CD14-positive monocyte (primary cell): Measurements from ENCODE around the gene ASS1. TPM values are rescaled to one million over a fixed set of nuclear protein-coding genes. Genes with fewer than 3 reads are reported as not detected.

ENCODE experiments used
- DNase-seq, 3 donors: peaks; one replicate each; pipeline ENCODE4 v3.0.0-alpha.2; 2011 to 2022
- H2AFZ ChIP-seq: 2 replicates; pipeline ENCODE4 v1.6.0; 2012; ENCODE audit warnings: mild to moderate bottlenecking, low read depth, low read length, inconsistent platforms; ENCODE audit not compliant: insufficient read depth, poor library complexity, severe bottlenecking
- H3K27ac ChIP-seq, 2 donors: 1 replicate in 1 of 2; 2 replicates in 1 of 2; pipeline ENCODE4 v1.5.1; 2012 to 2013; ENCODE audit warnings: low read length in 2 of 2, control low read depth in 1 of 2, inconsistent platforms in 1 of 2, low read depth in 1 of 2, mild to moderate bottlenecking in 1 of 2
- H3K27me3 ChIP-seq, 2 donors: one replicate each; pipeline versions ENCODE4 v1.6.0 to v1.6.1; 2011 to 2013; ENCODE audit warnings: low read length in 2 of 2; ENCODE audit not compliant: control insufficient read depth in 2 of 2, insufficient read depth in 2 of 2
- H3K36me3 ChIP-seq, 2 donors: replicated peaks in 1 of 2; 1 replicate in 1 of 2; 2 replicates in 1 of 2; pipeline versions ENCODE4 v1.5.1 to v1.6.1; 2012 to 2013; ENCODE audit warnings: low read length in 2 of 2, control low read depth in 1 of 2, inconsistent platforms in 1 of 2, mild to moderate bottlenecking in 1 of 2; ENCODE audit not compliant: insufficient read depth in 2 of 2, control insufficient read depth in 1 of 2
- H3K4me1 ChIP-seq, 2 donors: 1 replicate in 1 of 2; 2 replicates in 1 of 2; pipeline versions ENCODE4 v1.5.1 to v1.6.1; 2012 to 2013; ENCODE audit warnings: low read length in 2 of 2, control low read depth in 1 of 2, inconsistent platforms in 1 of 2, mild to moderate bottlenecking in 1 of 2, moderate library complexity in 1 of 2; ENCODE audit not compliant: insufficient read depth in 2 of 2, control insufficient read depth in 1 of 2
- H3K4me2 ChIP-seq: replicated peaks from 2 replicates; pipeline ENCODE3; 2012; ENCODE audit warnings: low read length, moderate library complexity, mild to moderate bottlenecking; ENCODE audit not compliant: poor library complexity, severe bottlenecking; ENCODE audit errors: extremely low read depth
- H3K4me3 ChIP-seq, 3 experiments: fragments of 200-600 bp in 1 of 3; sonication (generic) in 1 of 3; replicated peaks in 1 of 3; 1 replicate in 2 of 3; 2 replicates in 1 of 3; pipeline ENCODE4 v1.5.1; 2011 to 2013; ENCODE audit warnings: low read length in 3 of 3, mild to moderate bottlenecking in 3 of 3, control low read depth in 2 of 3, low read depth in 2 of 3, inconsistent platforms in 1 of 3, moderate library complexity in 1 of 3
- H3K79me2 ChIP-seq: 2 replicates; pipeline ENCODE4 v1.6.0; 2012; ENCODE audit warnings: mild to moderate bottlenecking, control low read depth, inconsistent platforms, low read length, moderate library complexity; ENCODE audit not compliant: insufficient read depth
- H3K9ac ChIP-seq: 2 replicates; pipeline ENCODE4 v1.6.0; 2017; ENCODE audit warnings: low read length, mild to moderate bottlenecking; ENCODE audit not compliant: insufficient read depth, poor library complexity, severe bottlenecking
- H3K9me3 ChIP-seq, 2 donors: replicated peaks in 1 of 2; 1 replicate in 1 of 2; 2 replicates in 1 of 2; pipeline versions ENCODE4 v1.5.1 to v1.6.1; 2012 to 2013; ENCODE audit warnings: low read length in 2 of 2, control low read depth in 1 of 2; ENCODE audit not compliant: control insufficient read depth in 1 of 2, insufficient read depth in 1 of 2
- H4K20me1 ChIP-seq: 2 replicates; pipeline ENCODE4 v1.6.0; 2012; ENCODE audit warnings: mild to moderate bottlenecking, low read length, control low read depth, moderate library complexity; ENCODE audit not compliant: insufficient read depth
- H3K27ac Mint-ChIP-seq, 7 donors: one replicate each; pipeline ENCODE4 v1.8.0; 2020; ENCODE audit warnings: mild to moderate bottlenecking in 7 of 7, mixed read lengths in 7 of 7, moderate library complexity in 6 of 7, inconsistent platforms in 2 of 7
- H3K27me3 Mint-ChIP-seq, 3 donors: one replicate each; pipeline ENCODE4 v1.8.0; 2021 to 2022; ENCODE audit warnings: low read depth in 3 of 3, mild to moderate bottlenecking in 3 of 3, mixed read lengths in 3 of 3, moderate library complexity in 3 of 3, inconsistent platforms in 1 of 3
- H3K36me3 Mint-ChIP-seq, 2 donors: one replicate each; pipeline ENCODE4 v1.8.0; 2020; ENCODE audit warnings: mixed read lengths in 2 of 2, inconsistent platforms in 1 of 2, mild to moderate bottlenecking in 1 of 2
- H3K4me1 Mint-ChIP-seq: one replicate; pipeline ENCODE4 v1.8.0; 2020; ENCODE audit warnings: mild to moderate bottlenecking, mixed read lengths
- H3K4me3 Mint-ChIP-seq, 2 donors: one replicate each; pipeline ENCODE4 v1.8.0; 2020; ENCODE audit warnings: mild to moderate bottlenecking in 2 of 2, mixed read lengths in 2 of 2, moderate library complexity in 1 of 2
- H3K9me3 Mint-ChIP-seq, 7 donors: one replicate each; pipeline ENCODE4 v1.8.0; 2020 to 2022; ENCODE audit warnings: mixed read lengths in 7 of 7, mild to moderate bottlenecking in 6 of 7, moderate library complexity in 6 of 7, inconsistent platforms in 2 of 7
- WGBS: methylation state at CpG from one replicate; pipeline ENCODE4 v1.1.5; 2013; ENCODE audit warnings: missing lambda C conversion rate; ENCODE audit not compliant: insufficient coverage; 5-methylcytosine and 5-hydroxymethylcytosine counted together
- intact Hi-C, 2 donors: fragments of 100-400 bp; cut with micrococcal nuclease; formaldehyde crosslinking; loops; one replicate each; pipeline versions ENCODE4 v1.15.0 to v1.15.1; 2023
- polyA plus RNA-seq, 3 donors: library from polyadenylated mRNA; depleted of rRNA in 1 of 3; unstranded in 2 of 3; stranded (reverse) in 1 of 3; fragments of 300-500 nt in 2 of 3; fragments of >200 nt in 1 of 3; fragmentation: Illumina TruSeq in 2 of 3; gene quantifications; 1 replicate in 2 of 3; 2 replicates in 1 of 3; pipeline ENCODE4 v1.2.3, GENCODE V29; 2012 to 2021
- TF ChIP-seq, protein P1 (sequence below): fragments of 200-600 bp; IDR thresholded peaks from one replicate; pipeline ENCODE4 v1.8.0; 2022; ENCODE audit warnings: antibody characterized with exemption, mild to moderate bottlenecking

Gene ASS1
- polyA plus RNA-seq, 3 donors: not detected

DNA sequence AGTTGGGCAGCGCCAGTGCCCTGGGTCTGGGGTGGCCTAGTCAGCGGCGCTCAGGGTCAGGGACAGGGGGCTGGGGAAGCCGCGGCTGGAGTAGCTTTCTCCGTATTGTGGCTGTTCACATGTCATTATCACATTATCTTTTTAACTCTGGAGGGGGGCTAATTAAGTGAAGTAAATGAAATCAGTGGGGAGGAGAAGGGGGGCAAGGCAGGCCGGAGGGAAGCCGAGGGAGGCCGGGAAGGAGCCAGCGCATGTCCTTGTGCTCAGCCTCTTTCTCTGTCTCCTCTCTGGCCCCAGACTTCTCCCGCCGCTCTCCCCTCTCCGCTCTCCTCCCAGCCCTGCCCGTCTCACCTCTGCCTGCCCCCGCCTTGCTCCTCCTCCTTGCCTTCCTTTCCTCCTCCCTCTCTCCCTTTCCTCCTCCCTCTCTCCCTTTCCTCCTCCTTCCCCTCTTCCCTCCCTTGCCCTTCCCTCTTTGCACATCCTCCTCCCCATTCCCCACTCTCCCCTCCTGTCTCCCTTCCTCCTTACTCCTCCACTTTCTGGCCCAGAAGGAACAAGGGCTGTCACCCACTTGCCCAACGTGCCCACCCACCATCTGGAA is 38.7 kb downstream of the ASS1 start:
- DNase-seq: no peak
- TF ChIP-seq, protein P1, sequence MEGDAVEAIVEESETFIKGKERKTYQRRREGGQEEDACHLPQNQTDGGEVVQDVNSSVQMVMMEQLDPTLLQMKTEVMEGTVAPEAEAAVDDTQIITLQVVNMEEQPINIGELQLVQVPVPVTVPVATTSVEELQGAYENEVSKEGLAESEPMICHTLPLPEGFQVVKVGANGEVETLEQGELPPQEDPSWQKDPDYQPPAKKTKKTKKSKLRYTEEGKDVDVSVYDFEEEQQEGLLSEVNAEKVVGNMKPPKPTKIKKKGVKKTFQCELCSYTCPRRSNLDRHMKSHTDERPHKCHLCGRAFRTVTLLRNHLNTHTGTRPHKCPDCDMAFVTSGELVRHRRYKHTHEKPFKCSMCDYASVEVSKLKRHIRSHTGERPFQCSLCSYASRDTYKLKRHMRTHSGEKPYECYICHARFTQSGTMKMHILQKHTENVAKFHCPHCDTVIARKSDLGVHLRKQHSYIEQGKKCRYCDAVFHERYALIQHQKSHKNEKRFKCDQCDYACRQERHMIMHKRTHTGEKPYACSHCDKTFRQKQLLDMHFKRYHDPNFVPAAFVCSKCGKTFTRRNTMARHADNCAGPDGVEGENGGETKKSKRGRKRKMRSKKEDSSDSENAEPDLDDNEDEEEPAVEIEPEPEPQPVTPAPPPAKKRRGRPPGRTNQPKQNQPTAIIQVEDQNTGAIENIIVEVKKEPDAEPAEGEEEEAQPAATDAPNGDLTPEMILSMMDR: no peak
- H3K4me3 ChIP-seq: no peak overlapping the region
- intact Hi-C loops: no loop called here
- Mint-ChIP-seq H3K9me3 (no peaks in the 10 kb centered on the region), H3K36me3 (no peaks in the 10 kb centered on the region), H3K4me1 (peaks cover 3% of the 10 kb centered on the region), H3K27me3 (peaks cover 21 to 41% (median 32%) of the 10 kb centered on the region in 3 donors), H3K27ac (no peak overlapping the region), H3K4me3 (peak overlapping the region in 1 of 2 donors; percentile 74)
- no peak overlapping the region for H3K4me2 ChIP-seq
- H3K9ac ChIP-seq: no peak overlapping the region
- H4K20me1 ChIP-seq: no peaks in the 10 kb centered on the region
- no peaks in the 10 kb centered on the region for H3K9me3 ChIP-seq
- 51% methylated on average over 5 of the region's 16 CpGs for WGBS
- no peaks in the 10 kb centered on the region for H3K79me2 ChIP-seq
- no peak overlapping the region for H3K27ac ChIP-seq
- H3K27me3 ChIP-seq: peaks cover 2 to 23% of the 10 kb centered on the region in 2 donors
- no peak overlapping the region for H2AFZ ChIP-seq
- H3K36me3 ChIP-seq: no peaks in the 10 kb centered on the region
- H3K4me1 ChIP-seq: no peaks in the 10 kb centered on the region

DNA sequence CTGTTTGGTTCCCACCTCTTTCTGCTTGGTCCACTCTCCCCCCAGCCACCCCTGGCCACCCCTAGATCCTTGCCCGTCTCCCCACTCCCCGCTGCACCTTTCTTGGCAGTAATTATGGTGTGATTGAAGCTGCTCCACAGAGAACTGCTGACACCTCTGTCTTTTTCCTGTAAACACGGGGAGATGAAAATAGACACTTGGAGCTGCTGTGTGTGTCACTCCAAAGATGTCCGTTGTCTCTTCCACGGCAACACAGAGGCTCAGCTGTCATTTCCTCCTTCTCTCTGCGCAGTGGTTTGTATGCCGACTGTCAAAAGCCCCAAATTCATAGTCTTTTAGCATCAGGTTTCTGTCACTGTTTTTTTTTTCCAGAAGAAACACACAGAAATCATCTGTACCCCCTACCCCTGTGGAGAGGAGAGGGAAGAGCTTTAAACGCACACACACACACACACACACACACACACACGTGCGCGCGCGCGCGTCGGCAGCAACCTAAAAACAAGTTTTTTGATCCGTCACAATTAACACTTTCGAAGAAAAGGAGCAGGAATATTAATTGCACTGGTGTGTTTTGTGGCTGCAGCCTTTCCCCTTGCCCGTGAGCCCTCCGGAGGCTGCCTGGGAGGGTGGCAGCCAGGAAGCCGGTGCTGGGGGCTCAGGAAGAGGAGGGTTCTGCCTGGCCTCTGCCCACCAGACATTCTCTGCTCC is 39.8 kb downstream of the ASS1 start:
- H3K27me3 ChIP-seq: peaks cover 2 to 23% of the 10 kb centered on the region in 2 donors
- H3K9me3 Mint-ChIP-seq: no peaks in the 10 kb centered on the region

More for the DNA sequence above, 39.8 kb downstream of the ASS1 start:
- DNase-seq: no peak
- no peak overlapping the region for H3K4me2 ChIP-seq
- 41% methylated on average over 7 of the region's 21 CpGs for WGBS
- no peaks in the 10 kb centered on the region for H3K36me3 ChIP-seq
- peak overlapping the region in 1 of 7 donors; percentile 37 for H3K27ac Mint-ChIP-seq
- peaks cover 21 to 41% (median 32%) of the 10 kb centered on the region in 3 donors for H3K27me3 Mint-ChIP-seq
- intact Hi-C loops: no loop called here
- no peaks in the 10 kb centered on the region for H3K9me3 ChIP-seq
- no peak overlapping the region for H2AFZ ChIP-seq
- no peaks in the 10 kb centered on the region for H3K79me2 ChIP-seq
- no peak overlapping the region for H3K9ac ChIP-seq
- peak overlapping the region in 1 of 2 donors; percentile 74 for H3K4me3 Mint-ChIP-seq
- H3K36me3 Mint-ChIP-seq: no peaks in the 10 kb centered on the region
- H4K20me1 ChIP-seq: no peaks in the 10 kb centered on the region
- H3K27ac ChIP-seq: no peak overlapping the region
- H3K4me1 ChIP-seq: no peaks in the 10 kb centered on the region
- no peak overlapping the region for H3K4me3 ChIP-seq
- TF ChIP-seq, protein P1: no peak
- H3K4me1 Mint-ChIP-seq: peaks cover 3% of the 10 kb centered on the region
